Measurements from ENCODE around the gene MAP2K5. TPM values are rescaled to one million over a fixed set of nuclear protein-coding genes. Genes with fewer than 3 reads are reported as not detected.

Gene MAP2K5
- total and polyA plus RNA-seq, 2 donors from 2014 or later: 14.1 to 18.6 TPM

- H3K27ac ChIP-seq (ENCODE audit: low read depth in 2 of 2, low read length in 2 of 2): no peak overlapping the region
- no peaks in the 10 kb centered on the region for H3K9me3 ChIP-seq (ENCODE audit: control insufficient read depth in 2 of 3, insufficient read depth in 1 of 3, low read length in 3 of 3)
- no peaks in the 10 kb centered on the region for H3K36me3 ChIP-seq (ENCODE audit: control insufficient read depth in 2 of 3, insufficient read depth in 3 of 3, low read length in 3 of 3)
- no peak for DNase-seq
- intact Hi-C loops (cut with DNase I): no loop called here
- no peak overlapping the region for H3K9ac ChIP-seq (ENCODE audit: low read length in 3 of 3)
- no peaks in the 10 kb centered on the region for H3K4me1 ChIP-seq (ENCODE audit: control insufficient read depth in 2 of 3, insufficient read depth in 2 of 3, low read depth in 1 of 3, low read length in 3 of 3)
- H3K4me3 ChIP-seq (ENCODE audit: low read length in 3 of 3): no peak overlapping the region
- FAIRE-seq: no peak
- TF ChIP-seq, protein P1, sequence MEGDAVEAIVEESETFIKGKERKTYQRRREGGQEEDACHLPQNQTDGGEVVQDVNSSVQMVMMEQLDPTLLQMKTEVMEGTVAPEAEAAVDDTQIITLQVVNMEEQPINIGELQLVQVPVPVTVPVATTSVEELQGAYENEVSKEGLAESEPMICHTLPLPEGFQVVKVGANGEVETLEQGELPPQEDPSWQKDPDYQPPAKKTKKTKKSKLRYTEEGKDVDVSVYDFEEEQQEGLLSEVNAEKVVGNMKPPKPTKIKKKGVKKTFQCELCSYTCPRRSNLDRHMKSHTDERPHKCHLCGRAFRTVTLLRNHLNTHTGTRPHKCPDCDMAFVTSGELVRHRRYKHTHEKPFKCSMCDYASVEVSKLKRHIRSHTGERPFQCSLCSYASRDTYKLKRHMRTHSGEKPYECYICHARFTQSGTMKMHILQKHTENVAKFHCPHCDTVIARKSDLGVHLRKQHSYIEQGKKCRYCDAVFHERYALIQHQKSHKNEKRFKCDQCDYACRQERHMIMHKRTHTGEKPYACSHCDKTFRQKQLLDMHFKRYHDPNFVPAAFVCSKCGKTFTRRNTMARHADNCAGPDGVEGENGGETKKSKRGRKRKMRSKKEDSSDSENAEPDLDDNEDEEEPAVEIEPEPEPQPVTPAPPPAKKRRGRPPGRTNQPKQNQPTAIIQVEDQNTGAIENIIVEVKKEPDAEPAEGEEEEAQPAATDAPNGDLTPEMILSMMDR (IDR thresholded peaks at IDR 0.05; ENCODE audit: borderline replicate concordance, extremely low read depth, insufficient read depth): no peak
- no peaks in the 10 kb centered on the region for H3K27me3 ChIP-seq (ENCODE audit: control insufficient read depth, insufficient read depth, low read length)
Observed at GRCh38 chr15:67607329-67607728, 64.8 kb downstream of the MAP2K5 start.

DNA sequence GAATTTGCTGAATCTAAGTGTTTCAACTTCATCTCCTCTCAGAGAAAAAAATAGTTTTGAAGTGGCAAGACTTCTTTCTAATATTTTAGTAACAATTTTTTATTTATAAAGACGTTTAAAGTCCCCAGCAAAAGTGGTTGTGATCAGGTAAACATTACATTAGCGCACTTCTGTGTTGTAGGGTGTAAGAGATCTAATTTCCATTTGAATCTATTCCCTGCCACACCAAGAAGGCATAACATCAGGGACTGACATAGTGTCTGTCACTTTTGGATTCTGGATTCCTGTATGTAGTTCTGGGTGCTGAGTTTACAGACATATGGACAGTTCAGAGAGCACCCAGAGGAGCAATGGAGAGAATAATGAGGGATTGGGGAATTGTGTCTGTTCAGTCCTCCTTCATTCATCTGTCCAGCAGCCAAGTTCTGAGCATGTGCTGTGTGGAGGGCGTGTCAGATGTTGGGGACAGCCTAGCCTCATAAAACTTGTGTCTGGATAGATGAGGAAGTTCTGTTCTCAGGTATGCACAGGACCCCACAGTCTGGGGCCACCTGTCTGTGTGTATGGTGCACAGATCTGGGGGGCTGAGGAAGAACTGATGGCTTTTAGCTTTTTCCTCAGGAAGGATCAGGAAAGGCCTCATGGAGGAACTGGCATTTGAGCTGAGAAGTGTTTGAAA, 65.6 kb downstream of the MAP2K5 start:
- TF ChIP-seq, protein P1 (IDR thresholded peaks at IDR 0.05; ENCODE audit: borderline replicate concordance, extremely low read depth, insufficient read depth): no peak
- intact Hi-C loops (cut with DNase I): no loop called here
- no peak overlapping the region for H3K9ac ChIP-seq (ENCODE audit: low read length in 3 of 3)
- H3K27ac ChIP-seq (ENCODE audit: low read depth in 2 of 2, low read length in 2 of 2): no peak overlapping the region
- H3K4me3 ChIP-seq (ENCODE audit: low read length in 3 of 3): no peak overlapping the region
- H3K9me3 ChIP-seq (ENCODE audit: control insufficient read depth in 2 of 3, insufficient read depth in 1 of 3, low read length in 3 of 3): no peaks in the 10 kb centered on the region
- peak in 1 of 5 donors; percentile 18 for DNase-seq
- no peaks in the 10 kb centered on the region for H3K27me3 ChIP-seq (ENCODE audit: control insufficient read depth, insufficient read depth, low read length)
- H3K36me3 ChIP-seq (ENCODE audit: control insufficient read depth in 2 of 3, insufficient read depth in 3 of 3, low read length in 3 of 3): no peaks in the 10 kb centered on the region
- no peak for FAIRE-seq
- no peaks in the 10 kb centered on the region for H3K4me1 ChIP-seq (ENCODE audit: control insufficient read depth in 2 of 3, insufficient read depth in 2 of 3, low read depth in 1 of 3, low read length in 3 of 3)

DNA sequence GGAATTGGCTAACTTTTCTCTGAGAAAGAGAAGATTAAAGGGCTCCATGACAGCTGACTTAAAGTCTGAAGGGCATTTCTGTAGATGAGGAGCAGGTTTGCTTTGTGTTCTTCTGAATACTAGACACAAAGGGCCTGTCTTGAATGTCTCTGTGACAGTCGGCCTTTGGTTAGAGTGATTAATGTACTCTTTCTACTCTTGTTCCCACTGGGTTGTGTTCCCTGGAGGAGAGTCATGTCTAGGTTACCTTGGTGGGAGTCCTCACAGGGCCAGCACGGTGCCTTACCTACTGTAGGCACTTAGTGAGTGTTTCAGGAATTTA, 66.1 kb downstream of the MAP2K5 start:
- DNase-seq: no peak
- Histone ChIP-seq H3K4me3 (ENCODE audit: low read length in 3 of 3) (no peak overlapping the region), H3K4me1 (ENCODE audit: control insufficient read depth in 2 of 3, insufficient read depth in 2 of 3, low read depth in 1 of 3, low read length in 3 of 3) (no peaks in the 10 kb centered on the region), H3K9me3 (ENCODE audit: control insufficient read depth in 2 of 3, insufficient read depth in 1 of 3, low read length in 3 of 3) (no peaks in the 10 kb centered on the region), H3K27me3 (ENCODE audit: control insufficient read depth, insufficient read depth, low read length) (no peaks in the 10 kb centered on the region), H3K36me3 (ENCODE audit: control insufficient read depth in 2 of 3, insufficient read depth in 3 of 3, low read length in 3 of 3) (no peaks in the 10 kb centered on the region), H3K9ac (ENCODE audit: low read length in 3 of 3) (no peak overlapping the region), H3K27ac (ENCODE audit: low read depth in 2 of 2, low read length in 2 of 2) (no peak overlapping the region)
- TF ChIP-seq, protein P1 (IDR thresholded peaks at IDR 0.05; ENCODE audit: borderline replicate concordance, extremely low read depth, insufficient read depth): no peak
- intact Hi-C loops (cut with DNase I): no loop called here
- FAIRE-seq: no peak
